Bronchial epithelial cell (primary cell): ENCODE data around the gene OTOGL. TPM values are rescaled to one million over a fixed set of nuclear protein-coding genes. Genes with fewer than 3 reads are reported as not detected.
A peak's percentile ranks its signal among the peaks of the same experiment; 100 is the strongest.
"Not testable (repeated sequence)": the region's sequence is repeated elsewhere in the genome, so short reads cannot be mapped to it uniquely, and the experiment has no call there.

Experiments
- DNase-seq: peaks from one replicate; pipeline ENCODE4 v3.0.0-alpha.2; 2010; ENCODE audit warnings: low read depth
- FAIRE-seq: peaks from 2 replicates; lab custom pipeline; 2011; peaks lifted over from hg19 to GRCh38; lab: Jason Lieb, UNC
- H3K27me3 ChIP-seq: 2 replicates; pipeline ENCODE4 v1.5.1; 2011; ENCODE audit warnings: low read length; ENCODE audit not compliant: control insufficient read depth, insufficient read depth
- H3K36me3 ChIP-seq: 2 replicates; pipeline ENCODE4 v1.5.1; 2011; ENCODE audit warnings: low read length; ENCODE audit not compliant: control insufficient read depth, insufficient read depth
- H3K4me3 ChIP-seq: 2 replicates; pipeline ENCODE4 v1.5.1; 2011; ENCODE audit warnings: mild to moderate bottlenecking, low read depth, low read length, control low read depth
- CTCF ChIP-seq: IDR thresholded peaks from 2 replicates; pipeline ENCODE4 v1.5.1; 2011; ENCODE audit warnings: mild to moderate bottlenecking, moderate library complexity, low read length, control low read depth, inconsistent platforms; ENCODE audit not compliant: insufficient read depth, severe bottlenecking
- total RNA-seq: library from RNA; depleted of rRNA; stranded (reverse); fragments of >200 nt; gene quantifications from 2 replicates; pipeline ENCODE4 v1.2.1, GENCODE V29; 2014

Gene OTOGL
- total RNA-seq, 1 donor from 2014 or later: not detected

DNA sequence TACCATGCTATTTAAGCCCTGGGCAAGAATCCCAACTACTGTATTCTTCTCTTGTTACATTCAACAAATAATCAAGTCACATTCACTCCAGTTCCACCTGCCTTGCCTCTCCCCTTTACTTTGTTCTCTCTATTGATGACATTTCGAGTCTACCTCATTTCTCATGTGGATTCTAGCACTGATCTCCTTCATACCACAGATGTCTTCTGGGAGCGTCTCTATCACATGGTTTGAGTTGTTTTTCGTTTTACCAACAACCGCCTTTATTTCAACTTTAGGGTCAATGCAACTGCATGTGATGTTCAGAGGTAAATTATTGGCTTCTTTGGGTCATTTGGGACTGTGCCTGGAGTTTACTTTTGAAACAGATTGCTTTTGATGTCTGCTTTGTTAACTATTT lies 40.7 kb downstream of the OTOGL start:
- TF ChIP-seq CTCF: no peak
- Histone ChIP-seq H3K4me3 (no peak overlapping the region), H3K36me3 (no peaks in the 10 kb centered on the region), H3K27me3 (no peaks in the 10 kb centered on the region)
- DNase-seq (no peak), FAIRE-seq (no peak)

- no peak for TF ChIP-seq CTCF
- FAIRE-seq (no peak), DNase-seq (no peak)
- no peaks in the 10 kb centered on the region for H3K36me3 ChIP-seq
- no peak overlapping the region for H3K4me3 ChIP-seq
- no peaks in the 10 kb centered on the region for H3K27me3 ChIP-seq
These were observed 43.3 kb downstream of the OTOGL start for GRCh38 chr12:80142640-80143039.

GRCh38 chr12:80143537-80143936 lies 44.2 kb downstream of the OTOGL start:
- DNase-seq (no peak), FAIRE-seq (no peak)
- H3K36me3 ChIP-seq: no peaks in the 10 kb centered on the region
- no peak overlapping the region for H3K4me3 ChIP-seq
- no peaks in the 10 kb centered on the region for H3K27me3 ChIP-seq
- no peak for TF ChIP-seq CTCF

DNA sequence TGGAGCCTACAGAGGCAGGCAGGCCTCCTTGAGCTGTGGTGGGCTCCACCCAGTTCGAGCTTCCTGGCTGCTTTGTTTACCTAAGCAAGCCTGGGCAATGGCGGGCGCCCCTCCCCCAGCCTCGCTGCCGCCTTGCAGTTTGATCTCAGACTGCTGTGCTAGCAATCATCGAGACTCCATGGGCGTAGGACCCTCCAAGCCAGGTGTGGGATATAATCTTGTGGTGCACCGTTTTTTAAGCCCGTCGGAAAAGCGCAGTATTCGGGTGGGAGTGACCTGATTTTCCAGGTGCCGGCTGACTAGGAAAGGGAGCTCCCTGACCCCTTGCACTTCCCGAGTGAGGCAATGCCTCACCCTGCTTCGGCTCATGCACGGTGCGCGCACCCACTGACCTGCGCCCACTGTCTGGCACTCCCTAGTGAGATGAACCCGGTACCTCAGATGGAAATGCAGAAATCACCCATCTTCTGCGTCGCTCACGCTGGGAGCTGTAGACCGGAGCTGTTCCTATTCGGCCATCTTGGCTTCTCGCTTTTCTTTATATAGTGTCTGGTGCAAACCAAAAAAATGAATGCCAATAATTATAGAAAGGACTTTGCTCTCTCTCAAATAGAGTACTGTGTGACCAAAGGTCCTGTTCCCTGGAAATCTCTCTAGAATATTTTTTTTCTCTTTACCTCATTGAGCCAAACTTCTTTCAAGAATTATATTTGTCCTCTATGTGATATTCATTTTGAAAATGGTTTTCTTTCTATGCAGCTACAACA lies 50.4 kb downstream of the OTOGL start:
- H3K4me3 ChIP-seq, DNase-seq, H3K27me3 ChIP-seq, FAIRE-seq, H3K36me3 ChIP-seq: not testable (repeated sequence)

DNA sequence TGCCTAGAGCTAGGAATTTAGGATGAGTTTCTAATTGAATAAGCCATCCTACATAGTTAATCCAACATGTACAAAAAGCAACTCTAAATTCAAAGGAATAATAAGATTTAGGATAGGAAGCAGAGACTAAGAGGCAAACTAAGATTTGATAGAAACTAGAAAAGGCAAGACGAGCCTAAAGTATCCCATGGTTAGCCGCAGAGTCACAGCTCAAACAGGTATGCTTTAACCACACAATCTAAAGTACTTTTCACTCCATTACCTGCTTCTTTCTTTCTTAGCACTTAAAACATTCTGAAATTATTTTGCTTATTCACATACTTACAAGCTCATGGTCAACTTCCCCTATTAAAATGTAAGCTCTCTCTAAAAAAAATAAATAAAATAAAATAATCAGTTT lies 51.8 kb downstream of the OTOGL start:
- no peak for FAIRE-seq
- no peak for TF ChIP-seq CTCF
- Histone ChIP-seq H3K4me3 (no peak overlapping the region), H3K36me3 (no peaks in the 10 kb centered on the region), H3K27me3 (no peaks in the 10 kb centered on the region)
- DNase-seq: no peak

- DNase-seq (peak; percentile 73), FAIRE-seq (no peak)
- H3K27me3 ChIP-seq: no peaks in the 10 kb centered on the region
- TF ChIP-seq CTCF: no peak
- H3K36me3 ChIP-seq: no peaks in the 10 kb centered on the region
- no peak overlapping the region for H3K4me3 ChIP-seq
These were observed 54.9 kb downstream of the OTOGL start for GRCh38 chr12:80154261-80154660.
